HUDEP-2 (cell line): ENCODE results near the gene TUBGCP5.
"Not testable (repeated sequence)": the region's sequence is repeated elsewhere in the genome, so short reads cannot be mapped to it uniquely, and the experiment has no call there.

Experiments
- DNase-seq, 76 experiments: peaks; one replicate each; lab custom pipeline; 2025; ENCODE audit not compliant: unreplicated experiment in 76 of 76; lab: John Stamatoyannopoulos, UW

TUBGCP5 gene

GRCh38 chr15:23043535-23043934 lies 4.2 kb upstream of the TUBGCP5 start:
- DNase-seq, result not testable (repeated sequence)

DNA sequence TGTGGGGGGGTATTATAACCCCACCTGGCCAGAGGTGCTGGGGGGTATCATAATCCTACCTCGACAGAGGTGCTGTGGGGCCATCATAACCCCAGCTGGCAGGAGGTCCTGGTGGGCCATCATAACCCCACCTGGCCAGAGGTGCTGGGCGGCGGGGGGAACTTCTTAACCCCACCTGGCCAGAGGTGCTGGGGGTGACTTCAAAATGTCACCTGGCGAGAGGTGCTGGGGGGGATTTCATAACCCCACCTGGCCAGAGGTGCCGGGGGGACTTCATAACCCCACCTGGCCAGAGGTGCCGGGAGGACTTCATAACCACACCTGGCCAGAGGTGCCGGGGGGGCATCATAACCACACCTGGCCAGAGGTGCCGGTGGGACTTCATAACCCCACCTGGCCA lies 2.4 kb upstream of the TUBGCP5 start:
- not testable (repeated sequence) for DNase-seq

DNA sequence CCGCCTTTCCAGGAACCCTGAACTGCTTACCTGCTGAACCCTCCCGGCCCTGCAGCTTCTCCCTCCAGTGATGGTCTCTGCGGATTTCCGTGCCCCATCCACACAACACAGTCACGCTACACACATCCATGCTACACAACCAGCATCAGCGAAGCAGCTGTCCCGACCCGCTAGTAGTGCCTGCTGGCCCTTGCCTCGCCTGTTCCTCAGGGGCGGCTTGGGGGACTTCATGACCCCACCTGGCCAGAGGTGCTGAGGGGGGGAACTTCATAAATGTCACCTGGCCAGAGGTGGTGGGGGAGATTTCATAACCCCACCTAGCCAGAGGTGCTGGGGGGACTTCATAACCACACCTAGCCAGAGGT lies 530 bp upstream of the TUBGCP5 start:
- peak in 4 of 76 experiments; percentile 12 to 56 (median 32) for DNase-seq

GRCh38 chr15:23038726-23039142 lies 635 bp downstream of the TUBGCP5 start:
- peak in 11 of 76 experiments; percentile 12 to 57 (median 40) for DNase-seq

- DNase-seq, result peak in 55 of 76 experiments; percentile 1 to 63 (median 29)
These were observed 3.3 kb downstream of the TUBGCP5 start for GRCh38 chr15:23035964-23036566.

DNA sequence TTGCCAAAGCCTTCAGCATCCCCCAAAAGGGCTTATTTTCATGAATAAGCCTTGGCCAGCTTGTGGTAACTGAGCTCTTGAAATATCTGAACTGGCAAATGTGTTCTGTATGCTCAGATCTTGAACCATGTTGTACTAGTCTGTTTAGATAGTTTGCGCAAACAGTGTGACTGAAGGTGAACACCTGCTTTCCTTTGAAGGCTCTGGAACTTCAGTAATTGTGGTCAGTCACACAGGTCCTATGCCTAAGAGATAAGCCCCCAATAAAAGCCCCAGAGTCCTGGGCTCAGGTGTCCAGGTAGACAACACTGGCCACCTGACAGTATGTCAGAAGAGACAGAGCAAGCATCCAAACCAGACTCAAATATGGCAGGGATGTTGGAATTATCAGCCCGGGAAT lies 5.4 kb downstream of the TUBGCP5 start:
- DNase-seq, result no peak

DNA sequence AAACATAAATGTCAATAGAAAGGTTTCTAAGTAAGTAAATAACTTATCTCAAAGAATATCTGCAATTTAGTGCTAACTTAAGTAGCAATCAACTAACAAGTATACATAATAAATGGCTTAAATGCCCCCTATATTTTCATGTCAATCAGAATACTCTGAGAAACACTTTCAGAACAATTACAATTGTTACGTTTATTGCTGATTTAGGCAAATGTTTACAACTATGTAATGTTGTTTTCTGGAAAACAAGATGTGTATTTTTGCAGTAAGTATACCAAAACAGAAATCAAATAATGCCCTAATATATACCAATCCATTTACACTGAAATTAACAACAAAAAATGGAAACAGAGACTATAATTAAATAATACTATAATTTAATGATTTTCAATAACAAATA lies 13.2 kb downstream of the TUBGCP5 start:
- DNase-seq, result no peak

DNA sequence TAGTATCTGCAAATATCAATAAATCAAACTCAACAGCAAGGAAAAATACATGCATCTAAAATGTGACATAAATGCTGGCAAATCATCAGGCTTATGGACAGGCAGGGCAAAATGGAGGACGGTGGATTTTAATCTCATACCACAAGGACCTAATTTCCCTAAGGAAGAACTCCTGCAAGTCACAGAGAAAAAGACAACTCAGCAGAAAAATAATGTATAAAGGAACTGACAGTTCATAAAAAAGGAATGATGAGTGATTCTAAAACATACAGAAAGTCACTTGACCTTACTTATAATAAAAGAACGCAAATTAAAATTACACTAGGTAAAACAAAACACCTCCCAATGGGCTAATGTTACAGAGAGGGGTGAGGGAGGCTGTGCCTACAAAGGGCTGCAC lies 17.2 kb downstream of the TUBGCP5 start:
- no peak for DNase-seq

- no peak for DNase-seq
These were observed 24.9 kb downstream of the TUBGCP5 start for GRCh38 chr15:23014394-23015000.

GRCh38 chr15:23013681-23014080 lies 25.7 kb downstream of the TUBGCP5 start:
- no peak for DNase-seq

DNA sequence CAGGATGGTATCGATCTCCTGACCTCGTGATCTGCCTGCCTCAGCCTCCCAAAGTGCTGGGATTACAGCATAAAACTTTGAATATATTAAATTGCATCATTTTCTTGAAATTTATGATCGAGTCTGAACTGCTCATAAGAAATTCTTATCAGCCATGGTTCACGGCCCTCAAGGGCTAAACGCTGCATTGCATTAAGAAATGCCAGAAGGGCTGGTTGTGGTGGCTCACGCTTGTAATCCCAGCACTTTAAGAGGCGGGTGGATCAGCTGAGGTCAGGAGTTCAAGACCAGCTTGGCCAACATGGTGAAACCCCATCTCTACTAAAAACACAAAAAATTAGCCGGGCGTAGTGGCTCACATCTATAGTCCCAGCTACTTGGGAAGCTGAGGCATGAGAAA lies 26.8 kb downstream of the TUBGCP5 start:
- DNase-seq, result not testable (repeated sequence)

GRCh38 chr15:23003736-23004135 lies 35.6 kb downstream of the TUBGCP5 start:
- no peak for DNase-seq

DNA sequence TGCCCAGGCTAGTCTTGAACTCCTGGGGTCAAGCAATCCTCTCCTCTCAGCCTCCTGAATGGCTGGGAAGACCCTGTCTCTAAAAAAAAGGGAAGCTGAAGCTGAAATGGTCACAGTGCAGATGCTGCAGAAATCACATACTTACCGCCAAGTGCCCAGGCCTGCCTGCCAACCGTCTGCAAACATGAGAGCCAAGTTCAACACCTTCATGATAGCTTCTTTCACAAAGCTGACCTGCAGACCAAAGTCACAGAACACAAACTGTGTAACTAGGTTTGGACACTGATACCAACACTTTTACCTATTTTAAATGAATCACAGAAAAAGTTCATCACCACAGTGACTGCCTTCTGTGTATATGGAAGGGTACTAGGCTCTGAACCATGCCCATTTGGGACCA lies 36.4 kb downstream of the TUBGCP5 start:
- DNase-seq, result no peak

DNA sequence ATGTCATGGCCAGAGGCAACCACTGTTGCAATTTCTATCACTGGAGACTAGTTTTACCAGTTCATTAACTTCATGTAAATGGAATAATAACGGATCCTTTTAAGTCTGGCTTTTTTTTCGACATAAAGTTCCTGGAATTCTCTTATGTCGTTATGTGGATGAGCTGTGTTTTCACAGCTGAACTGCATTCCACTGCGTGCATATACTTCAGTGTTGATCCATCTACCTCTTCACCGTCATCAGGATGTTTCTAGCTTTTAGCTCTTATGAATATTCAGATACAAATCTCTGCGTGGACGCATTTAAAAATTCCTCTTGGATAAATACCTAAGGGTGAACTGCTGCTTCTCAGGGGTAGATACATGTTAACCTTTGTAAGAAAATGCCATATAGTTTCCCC lies 43.6 kb downstream of the TUBGCP5 start:
- no peak for DNase-seq

GRCh38 chr15:22992024-22992326 lies 47.4 kb downstream of the TUBGCP5 start:
- no peak for DNase-seq

DNA sequence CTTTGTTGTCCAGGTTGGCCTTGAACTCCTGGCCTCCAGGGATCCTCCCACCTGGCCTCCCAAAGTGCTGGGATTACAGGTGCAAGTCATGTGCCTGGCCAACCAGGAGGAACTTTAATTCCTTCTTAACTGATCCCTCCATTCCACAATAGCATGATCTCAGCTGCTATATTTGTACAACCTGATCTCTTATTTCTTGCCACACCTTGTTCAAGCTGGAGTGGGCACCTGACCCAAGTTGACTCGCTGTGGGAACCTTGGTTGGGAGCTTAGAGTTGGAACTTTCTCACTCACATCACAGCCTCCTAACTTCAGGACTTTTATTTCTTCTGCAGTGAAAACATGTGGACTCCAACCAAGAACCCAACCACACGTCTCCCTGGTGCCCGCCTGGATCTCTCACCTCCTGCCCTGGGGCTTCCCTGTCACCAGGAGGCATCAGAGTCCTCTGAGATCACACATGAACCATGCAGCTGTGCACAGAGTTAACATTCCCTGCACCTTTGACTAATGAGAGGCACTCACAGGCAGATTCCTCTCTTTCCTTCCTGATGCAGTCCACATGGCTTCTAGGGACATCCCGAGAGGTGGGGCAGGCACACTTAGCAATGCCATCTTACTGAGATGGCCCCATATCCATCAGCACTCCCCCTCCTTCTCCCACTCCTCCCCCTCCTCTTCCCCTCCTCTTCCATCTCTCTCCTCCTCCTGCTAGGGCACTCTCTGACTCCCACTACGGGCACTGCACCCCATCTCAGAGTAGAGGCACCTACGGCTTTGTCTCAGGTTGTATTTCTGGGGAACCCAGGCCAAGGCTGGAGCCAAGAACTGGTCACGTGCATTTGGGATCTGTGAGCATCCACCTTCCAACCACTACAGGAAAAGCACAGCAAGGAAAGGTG lies 49.5 kb downstream of the TUBGCP5 start:
- no peak for DNase-seq

GRCh38 chr15:22988811-22989210 lies 50.6 kb downstream of the TUBGCP5 start:
- DNase-seq, result no peak

DNA sequence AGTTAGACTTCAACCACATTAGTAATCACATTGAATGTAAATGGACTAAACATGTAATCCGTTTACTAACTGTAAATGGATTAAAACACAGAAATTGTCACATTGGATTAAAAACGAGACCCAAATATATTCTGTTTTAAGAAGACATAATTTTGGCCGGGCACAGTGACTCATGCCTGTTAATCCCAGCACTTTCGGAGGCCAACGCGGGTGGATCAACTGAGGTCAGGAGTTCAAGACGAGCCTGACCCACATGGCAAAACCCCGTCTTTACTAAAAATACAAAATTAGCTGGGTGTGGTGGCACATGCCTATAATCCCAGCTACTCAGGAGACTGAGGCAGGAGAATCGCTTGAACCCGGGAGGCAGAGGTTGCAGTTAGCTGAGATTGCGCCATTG lies 57.4 kb downstream of the TUBGCP5 start:
- DNase-seq, result not testable (repeated sequence)

DNA sequence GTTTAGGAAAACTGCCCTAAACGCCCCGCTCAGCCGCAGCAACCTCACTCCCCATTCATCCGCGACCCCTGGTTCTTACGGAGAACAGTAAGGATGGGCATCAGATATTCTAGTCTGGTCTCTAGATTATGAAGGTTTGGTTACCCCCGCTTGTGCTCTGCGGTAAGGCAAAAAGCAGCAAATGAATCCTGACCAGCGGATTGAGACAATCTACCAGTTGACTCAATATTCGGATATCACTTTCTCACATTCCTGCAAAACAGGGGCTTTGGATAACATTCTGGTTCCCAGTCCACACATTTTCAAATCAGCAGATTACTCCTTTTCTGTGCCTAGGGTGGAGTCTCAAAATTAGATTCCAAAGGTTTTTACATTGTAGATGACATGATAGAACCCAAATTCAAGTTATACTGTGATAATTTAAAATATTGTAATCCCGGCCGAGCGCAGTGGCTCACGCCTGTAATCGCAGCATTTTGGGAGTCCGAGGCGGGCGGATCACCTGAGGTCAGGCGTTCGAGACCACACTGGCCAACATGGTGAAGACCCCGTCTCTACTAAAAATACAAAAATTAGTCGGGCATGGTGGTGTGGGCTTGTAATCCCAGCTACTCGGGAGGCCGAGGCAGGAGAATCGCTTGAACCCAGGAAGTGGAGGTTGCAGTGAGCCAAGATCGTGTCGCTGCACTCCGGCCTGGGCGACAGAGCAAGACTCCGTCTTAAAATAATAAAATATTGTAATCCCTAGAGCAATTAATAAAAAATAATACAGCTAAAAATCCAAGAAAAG lies 58.1 kb downstream of the TUBGCP5 start:
- peak in 1 of 76 experiments; percentile 1 for DNase-seq

DNA sequence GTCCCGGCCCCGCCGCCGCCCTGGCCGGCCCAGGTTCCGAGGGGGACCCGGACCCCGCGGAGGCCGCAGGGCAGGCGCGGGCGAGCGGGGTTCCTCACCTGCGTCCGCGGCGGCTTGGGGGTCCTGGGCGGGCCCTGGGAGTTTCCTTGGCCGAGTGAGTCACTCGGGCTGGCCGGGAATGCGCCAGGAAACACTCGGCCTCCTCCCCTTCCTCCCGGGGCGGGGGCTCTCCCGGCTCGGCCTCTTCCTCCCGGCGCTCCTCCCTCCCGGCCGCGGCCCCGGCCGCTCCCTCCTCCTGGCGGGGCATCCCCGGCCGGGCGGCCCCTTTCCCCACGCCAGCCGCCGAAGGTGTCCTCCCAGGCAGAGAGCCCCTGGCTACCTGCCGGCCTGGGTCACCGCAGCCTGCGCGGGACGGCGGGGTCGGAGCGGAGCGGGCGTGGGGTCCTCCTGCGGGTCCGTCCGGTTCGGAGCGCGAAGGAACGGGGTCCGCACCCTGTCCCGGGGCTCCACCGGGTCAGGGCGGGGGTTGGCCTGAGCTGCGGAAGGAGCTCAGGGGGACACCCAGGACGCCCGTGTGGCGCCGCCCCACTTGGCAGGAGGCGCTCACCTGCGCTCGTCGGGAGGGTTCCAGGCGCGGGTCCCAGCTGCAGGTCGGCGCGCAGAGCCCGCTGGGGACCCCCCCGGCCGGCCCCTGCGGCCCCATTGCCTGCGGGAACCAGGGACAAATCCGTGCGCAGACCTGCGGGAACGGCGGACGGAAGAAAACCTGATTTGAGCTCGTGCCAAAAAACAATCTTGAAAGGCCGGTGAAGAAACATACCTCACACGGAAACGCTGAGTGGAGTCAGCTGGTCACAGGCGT lies 58.9 kb downstream of the TUBGCP5 start, which contains the start of gene CYFIP1:
Gene CYFIP1, minus strand, starts transcription at position 180 of the 862 bp plus-strand sequence. CDS start 33,083 bp downstream, outside the sequence.
- DNase-seq, result peak in 10 of 76 experiments; percentile 0 to 22 (median 5)
